K562 (cell line): ENCODE measurements around the gene WDR81. TPM values are rescaled to one million over a fixed set of nuclear protein-coding genes. Genes with fewer than 3 reads are reported as not detected.
A peak's percentile ranks its signal among the peaks of the same experiment; 100 is the strongest.

Source experiments
- ATAC-seq: fragments of 200-7000 bp; cut with Tn5 transposase; 3 replicates; pipeline ENCODE4 v1.9.1; 2020; ENCODE audit warnings: moderate library complexity
- BruUV-seq: library from RNA; stranded (reverse); fragments of 400-500 nt; replicated peaks from 2 replicates; lab custom pipeline; 2021; lab: Mats Ljungman, UMichigan
- CTCF ChIA-PET: fragments of 300-600 bp; formaldehyde crosslinking; extraction: SDS; loops from one replicate; lab custom pipeline; 2021; ENCODE audit warnings: low intra/inter-chr PET ratio; lab: Yijun Ruan, JAX
- POLR2A ChIA-PET: fragments of 300-600, 350-650 bp; sonication (Branson Sonifier 250); formaldehyde crosslinking; extraction: SDS; loops from one replicate; lab custom pipeline; 2021; ENCODE audit warnings: antibody characterized with exemption, inconsistent platforms; lab: Yijun Ruan, JAX
- DNase-seq, 4 experiments: peaks; one replicate each; pipeline versions ENCODE4 v3.0.0 to v3.0.0-alpha.2; 2011 to 2018; ENCODE audit warnings: low spot score in 3 of 4, mixed read lengths in 3 of 4; ENCODE audit errors: extremely low read depth in 1 of 4
- FAIRE-seq: peaks from 2 replicates; lab custom pipeline; 2011; peaks lifted over from hg19 to GRCh38; lab: Jason Lieb, UNC
- H2AFZ ChIP-seq: 2 replicates; pipeline ENCODE4 v1.6.0; 2011; ENCODE audit warnings: low read depth, low read length, control low read depth, inconsistent platforms
- H3K27ac ChIP-seq: fragments of 200-600 bp; 3 replicates; pipeline ENCODE4 v1.8.0; 2011; ENCODE audit warnings: low read depth, mild to moderate bottlenecking, control low read depth, inconsistent platforms, low read length, moderate library complexity, mixed read lengths; ENCODE audit errors: extremely low read depth
- H3K27me3 ChIP-seq, 2 experiments: fragments of 300-600 bp in 1 of 2; 2 replicates in 1 of 2; 3 replicates in 1 of 2; pipeline versions ENCODE4 v1.6.0 to v1.8.0; 2011; ENCODE audit warnings: inconsistent platforms in 2 of 2, low read length in 2 of 2, mild to moderate bottlenecking in 1 of 2, mixed read lengths in 1 of 2, moderate library complexity in 1 of 2; ENCODE audit not compliant: control insufficient read depth in 2 of 2, insufficient read depth in 2 of 2
- H3K36me3 ChIP-seq: fragments of 300-600 bp; 3 replicates; pipeline ENCODE4 v1.8.0; 2011; ENCODE audit warnings: mild to moderate bottlenecking, low read length, inconsistent platforms; ENCODE audit not compliant: control insufficient read depth, insufficient read depth
- H3K4me1 ChIP-seq, 2 experiments: fragments of 200-600 bp in 1 of 2; replicated peaks in 1 of 2; 2 replicates in 1 of 2; 3 replicates in 1 of 2; pipeline versions ENCODE4 v1.5.1 to v1.8.0; 2011; ENCODE audit warnings: inconsistent platforms in 2 of 2, low read length in 2 of 2, mild to moderate bottlenecking in 1 of 2, mixed read lengths in 1 of 2, moderate library complexity in 1 of 2; ENCODE audit not compliant: control insufficient read depth in 2 of 2, insufficient read depth in 2 of 2
- H3K4me2 ChIP-seq: 2 replicates; pipeline ENCODE4 v1.6.1; 2011; ENCODE audit warnings: low read length, control low read depth, inconsistent platforms, mixed read lengths; ENCODE audit not compliant: insufficient read depth
- H3K4me3 ChIP-seq: fragments of 200-600 bp; sonication (generic), shearing (Covaris generic); 2 replicates; pipeline ENCODE4 v1.5.1; 2016; ENCODE audit warnings: control low read depth, inconsistent platforms
- H3K79me2 ChIP-seq: fragments of 200-600 bp; 3 replicates; pipeline ENCODE4 v1.8.0; 2011; ENCODE audit warnings: low read length, inconsistent platforms; ENCODE audit not compliant: control insufficient read depth, insufficient read depth
- H3K9ac ChIP-seq, 2 experiments: 2 replicates each; pipeline versions ENCODE4 v1.6.0 to v1.6.1; 2011; ENCODE audit warnings: low read depth in 2 of 2, low read length in 2 of 2, control low read depth in 1 of 2, inconsistent platforms in 1 of 2, mild to moderate bottlenecking in 1 of 2, mixed read lengths in 1 of 2; ENCODE audit not compliant: insufficient read depth in 1 of 2
- H3K9me1 ChIP-seq: one replicate; pipeline ENCODE4 v1.6.0; 2011; ENCODE audit warnings: inconsistent platforms, mild to moderate bottlenecking, low read length, moderate library complexity; ENCODE audit not compliant: control insufficient read depth, insufficient read depth
- H3K9me3 ChIP-seq: replicated peaks from 2 replicates; pipeline ENCODE4 v1.5.1; 2011; ENCODE audit warnings: low read depth, low read length, inconsistent platforms; ENCODE audit not compliant: control insufficient read depth, insufficient read depth
- H4K20me1 ChIP-seq: replicated peaks from 2 replicates; pipeline ENCODE4 v1.6.1; 2011; ENCODE audit warnings: low read length, inconsistent platforms, mixed read lengths; ENCODE audit not compliant: control insufficient read depth, insufficient read depth
- CBX5 ChIP-seq: IDR thresholded peaks from 2 replicates; pipeline ENCODE4 v1.6.1; 2014; ENCODE audit warnings: low read depth, borderline replicate concordance
- EHMT2 ChIP-seq: fragments of 450-650 bp; IDR thresholded peaks from 2 replicates; pipeline ENCODE4 v1.6.1; 2018; ENCODE audit warnings: antibody characterized with exemption
- FUS ChIP-seq: fragments of 200-400 bp; formaldehyde crosslinking; optimal IDR thresholded peaks from 2 replicates; pipeline ENCODE3; 2017; ENCODE audit warnings: low read depth, low read length
- HMG20A ChIP-seq: fragments of 450-650 bp; formaldehyde crosslinking; conservative IDR thresholded peaks from 2 replicates; pipeline ENCODE4 v1.4.0; 2020; ENCODE audit warnings: mild to moderate bottlenecking, mixed read lengths
- KAT2B ChIP-seq: IDR thresholded peaks from one replicate; pipeline ENCODE4 v1.6.1; 2012; ENCODE audit warnings: low read depth, mild to moderate bottlenecking, control low read depth, inconsistent platforms, low read length, moderate library complexity
- MAX ChIP-seq: sonication (generic); formaldehyde crosslinking; IDR thresholded peaks from 2 replicates; pipeline ENCODE4 v1.9.0; 2022; ENCODE audit warnings: mild to moderate bottlenecking, missing genetic modification reagents
- MBD2 ChIP-seq: sonication (generic); IDR thresholded peaks from 2 replicates; pipeline ENCODE4 v1.6.1; 2016; ENCODE audit warnings: low read depth, borderline replicate concordance
- MLLT1 ChIP-seq, 2 experiments: fragments of 450-650 bp; IDR thresholded peaks; 2 replicates each; pipeline ENCODE4 v1.6.1; 2016
- MXD1 ChIP-seq: fragments of 250-450 bp; sonication (Bioruptor Pico); IDR thresholded peaks from 2 replicates; pipeline ENCODE4 v1.8.0; 2021; ENCODE audit warnings: borderline replicate concordance, mild to moderate bottlenecking, moderate library complexity; ENCODE audit not compliant: poor library complexity, severe bottlenecking
- NCOA4 ChIP-seq: fragments of 450-650 bp; IDR thresholded peaks from 2 replicates; pipeline ENCODE4 v1.6.1; 2018; ENCODE audit warnings: mild to moderate bottlenecking; ENCODE audit not compliant: partially characterized antibody
- NR2C1 ChIP-seq, 2 experiments: fragments of 450-650 bp; IDR thresholded peaks; 2 replicates each; pipeline ENCODE4 v1.6.1; 2017; ENCODE audit warnings: mild to moderate bottlenecking in 2 of 2, antibody characterized with exemption in 1 of 2, inconsistent platforms in 1 of 2, missing compliant biosample characterization in 1 of 2, missing genetic modification characterization in 1 of 2
- SMARCA5 ChIP-seq: fragments of 450-650 bp; IDR thresholded peaks from 2 replicates; pipeline ENCODE4 v1.6.1; 2016
- SRSF1 ChIP-seq: fragments of 200-400 bp; formaldehyde crosslinking; IDR thresholded peaks from 2 replicates; pipeline ENCODE4 v1.6.1; 2017; ENCODE audit warnings: mild to moderate bottlenecking, low read depth, low read length, moderate library complexity
- TFE3 ChIP-seq: fragments of 450-650 bp; formaldehyde crosslinking; IDR thresholded peaks from 2 replicates; pipeline ENCODE4 v1.4.0; 2020; ENCODE audit warnings: mild to moderate bottlenecking, mixed read lengths
- ZNF263 ChIP-seq: sonication (generic); formaldehyde crosslinking; IDR thresholded peaks from 2 replicates; pipeline ENCODE4 v1.8.0; 2022; ENCODE audit warnings: mild to moderate bottlenecking, missing genetic modification reagents, borderline replicate concordance
- ZNF444 ChIP-seq: fragments of 250-450 bp; sonication (Bioruptor Pico); IDR thresholded peaks from 2 replicates; pipeline ENCODE4 v1.4.0; 2020; ENCODE audit warnings: mild to moderate bottlenecking, moderate library complexity
- WGBS: fragments of 100-300 bp; shearing (Covaris generic); methylation state at CpG from one replicate; pipeline ENCODE4 v1.1.6; 2016; ENCODE audit warnings: low coverage, mixed read lengths; ENCODE audit not compliant: insufficient coverage; ENCODE audit errors: missing lambda C conversion rate; 5-methylcytosine and 5-hydroxymethylcytosine counted together
- in situ Hi-C: fragments of 300-500 bp; cut with MboI; formaldehyde crosslinking; loops from 4 replicates; pipeline ENCODE4 v1.15.0; 2018; ENCODE audit warnings: inconsistent platforms, mixed read lengths
- intact Hi-C: fragments of 100-400 bp; cut with micrococcal nuclease; formaldehyde crosslinking; loops from 2 replicates; pipeline ENCODE4 v1.14.2; 2022
- polyA plus RNA-seq, 8 experiments: library from polyadenylated mRNA; depleted of rRNA in 4 of 8; stranded (reverse) in 5 of 8; unstranded in 3 of 8; fragments of >200 nt; fragmentation: Nextera tagmentation in 2 of 8; fragmentation: Illumina TruSeq in 1 of 8; extraction: Ambion mirVana in 2 of 8; extraction: Trizol in 1 of 8; gene quantifications; 2 replicates each; pipeline versions ENCODE4 v1.2.1 to v1.2.3, GENCODE V29; 2011 to 2014; ENCODE audit warnings: inconsistent platforms in 1 of 8, missing spikeins in 1 of 8
- total RNA-seq, 7 experiments: library from RNA; depleted of rRNA in 6 of 7; stranded (reverse); fragments of >200 nt in 6 of 7; fragmentation: Illumina TruSeq in 2 of 7; extraction: Trizol in 2 of 7; gene quantifications; 2 replicates each; pipeline versions ENCODE4 v1.2.1 to v1.2.3, GENCODE V29; 2011 to 2021; ENCODE audit warnings: low replicate concordance in 1 of 7

WDR81 gene
- total and polyA plus RNA-seq, 9 of the 15 experiments (the other 6 are each of a cell fraction or from before 2014, with no cell fraction given), result 0.01 to 17.1 (median 3.3) TPM

- Histone ChIP-seq H3K4me1 (peaks cover 21 to 34% of the 10 kb centered on the region in 2 experiments; a peak in 4 of 5 replicates), H3K36me3 (0 out of 3 replicates have a peak, but pooled peaks cover 4% of the 10 kb centered on the region), H3K27me3 (no peaks in the 10 kb centered on the region), H3K79me2 (peaks cover 22% of the 10 kb centered on the region), H2AFZ (peak overlapping the region; percentile 94), H3K9me3 (no peaks in the 10 kb centered on the region), H3K27ac (peak overlapping the region; percentile 79), H4K20me1 (no peaks in the 10 kb centered on the region), H3K9ac (peak overlapping the region; percentile 72 to 90), H3K9me1 (no peaks in the 10 kb centered on the region), H3K4me3 (peak overlapping the region; percentile 49), H3K4me2 (peak overlapping the region; percentile 71)
- in situ Hi-C loops (no loop called here), intact Hi-C loops (loop anchor here (5.0 kb wide), 1 partner anchor 46 kb away; no protein-coding TSS in a partner anchor)
- CTCF ChIA-PET, result no interaction called here
- DNase-seq (peak; percentile 59 to 79 (median 71)), FAIRE-seq (peak; percentile 94), ATAC-seq (peak; percentile 77)
- 14% methylated on average over 15 of the region's 22 CpGs for WGBS
- BruUV-seq, result TSS peak; percentile 53
- POLR2A ChIA-PET, result interaction anchor here (0.6 to 3.5 kb wide), 5 partner anchors 10 to 46 kb away, joined by 4 to 21 read pairs (median 8); no protein-coding TSS in a partner anchor
- peak; percentile 73 for TF ChIP-seq MAX (CRISPR knock-in tag)
- no peak for TF ChIP-seq TFE3
- no peak for TF ChIP-seq SMARCA5
- no peak for TF ChIP-seq MXD1
- no peak for TF ChIP-seq EHMT2
- TF ChIP-seq SRSF1, result no peak
- TF ChIP-seq ZNF263, result no peak
- TF ChIP-seq FUS, result no peak
- peak; percentile 30; the same call in 1 of the 2 replicates for TF ChIP-seq MBD2
- no peak for TF ChIP-seq CBX5
- no peak for TF ChIP-seq NR2C1 (IDR thresholded peaks at IDR 0.05)
- 0 out of 2 replicates have a peak, but pooled peaks have one; percentile 15 for TF ChIP-seq NR2C1 (tag; IDR thresholded peaks at IDR 0.05)
- TF ChIP-seq NCOA4, result no peak
- 0 out of 4 replicates have a peak, but pooled peaks of 1 of the 2 experiments have one; percentile 27 for TF ChIP-seq MLLT1 (IDR thresholded peaks at IDR 0.05)
- TF ChIP-seq KAT2B, result no peak
- no peak for TF ChIP-seq ZNF444 (CRISPR knock-in tag)
- no peak for TF ChIP-seq HMG20A (CRISPR knock-in tag)
Observed at GRCh38 chr17:1762901-1763898, 38.7 kb downstream of the WDR81 start.
